AG09309 (cell line): ENCODE data around the gene RAB25.

Experiments
- DNase-seq: peaks from one replicate; pipeline ENCODE4 v3.0.0-alpha.2; 2010; ENCODE audit warnings: low read depth
- H3K4me3 ChIP-seq: 2 replicates; pipeline ENCODE4 v1.5.1; 2011; ENCODE audit warnings: mild to moderate bottlenecking, low read depth, low read length, moderate library complexity; ENCODE audit not compliant: control insufficient read depth
- CTCF ChIP-seq: IDR thresholded peaks from 2 replicates; pipeline ENCODE4 v1.5.1; 2011; ENCODE audit warnings: mild to moderate bottlenecking, low read depth, low read length, inconsistent platforms; ENCODE audit not compliant: insufficient read depth, control insufficient read depth; ENCODE audit errors: missing control alignments

The RAB25 gene

GRCh38 chr1:156078728-156079127 lies 17.8 kb downstream of the RAB25 start:
- no peak for TF ChIP-seq CTCF
- no peak for DNase-seq
- H3K4me3 ChIP-seq, result no peak overlapping the region

- no peak overlapping the region for H3K4me3 ChIP-seq
- TF ChIP-seq CTCF, result no peak
- DNase-seq, result no peak
Observed at GRCh38 chr1:156079762-156080161, 18.8 kb downstream of the RAB25 start.

GRCh38 chr1:156080241-156080862 lies 19.4 kb downstream of the RAB25 start:
- TF ChIP-seq CTCF, result no peak
- H3K4me3 ChIP-seq, result no peak overlapping the region; the same call in 1 of the 2 replicates
- no peak for DNase-seq

DNA sequence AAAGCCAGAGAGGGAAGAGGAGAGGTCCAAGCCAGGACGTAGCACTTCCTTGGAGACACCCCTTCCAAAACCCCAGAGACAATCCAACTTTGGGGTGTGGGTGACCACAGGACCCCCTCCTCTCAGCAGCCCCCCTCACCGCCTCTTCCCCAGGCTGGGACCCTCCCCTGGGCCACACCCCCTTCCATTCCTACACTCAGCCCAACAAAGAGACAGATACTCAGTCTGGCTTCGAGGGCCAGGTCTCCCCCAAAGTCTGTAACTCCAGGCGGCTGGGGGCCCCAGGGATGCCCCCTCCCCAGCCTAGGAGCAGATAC lies 19.9 kb downstream of the RAB25 start:
- H3K4me3 ChIP-seq, result peak overlapping the region; percentile 81
- DNase-seq, result no peak
- TF ChIP-seq CTCF, result no peak

GRCh38 chr1:156081180-156081916 lies 20.4 kb downstream of the RAB25 start:
- TF ChIP-seq CTCF, result no peak
- peak overlapping the region; percentile 81 for H3K4me3 ChIP-seq
- no peak for DNase-seq

GRCh38 chr1:156081917-156082308 lies 21.0 kb downstream of the RAB25 start:
- peak overlapping the region; percentile 81 for H3K4me3 ChIP-seq
- no peak for DNase-seq
- TF ChIP-seq CTCF, result no peak
